HepG2 (cell line): ENCODE data around the gene DUS1L. TPM values are rescaled to one million over a fixed set of nuclear protein-coding genes. Genes with fewer than 3 reads are reported as not detected.

Experiments used
- ATAC-seq: fragments of 200-7000 bp; cut with Tn5 transposase; 3 replicates; pipeline ENCODE4 v1.9.1; 2020; ENCODE audit warnings: mild to moderate bottlenecking, moderate library complexity
- BruUV-seq: library from RNA; stranded (reverse); fragments of 400-500 nt; replicated peaks from 2 replicates; lab custom pipeline; 2021; lab: Mats Ljungman, UMichigan
- CTCF ChIA-PET: fragments of 300-600 bp; formaldehyde crosslinking; extraction: SDS; loops from one replicate; lab custom pipeline; 2021; ENCODE audit warnings: low total read pairs, inconsistent platforms, low intra/inter-chr PET ratio; lab: Yijun Ruan, JAX
- POLR2A ChIA-PET: fragments of 350-600 bp; sonication (Branson Sonifier 250); formaldehyde crosslinking; loops from one replicate; lab custom pipeline; 2020; ENCODE audit warnings: antibody characterized with exemption, inconsistent platforms; lab: Yijun Ruan, JAX
- DNase-seq: peaks from one replicate; pipeline ENCODE4 v3.0.0-alpha.2; 2015; ENCODE audit warnings: low spot score
- FAIRE-seq: peaks from 3 replicates; lab custom pipeline; 2011; peaks lifted over from hg19 to GRCh38; lab: Jason Lieb, UNC
- H2AFZ ChIP-seq: one replicate; pipeline ENCODE4 v1.6.1; 2011; ENCODE audit warnings: low read length, inconsistent platforms
- H3K27ac ChIP-seq: fragments of 300-600 bp; 3 replicates; pipeline ENCODE4 v1.8.0; 2011; ENCODE audit warnings: mixed run types, mild to moderate bottlenecking, mixed read lengths, low read length, inconsistent platforms; ENCODE audit not compliant: insufficient read depth; ENCODE audit errors: extremely low read length
- H3K27me3 ChIP-seq, 2 experiments: fragments of 200-600 bp in 1 of 2; 2 replicates in 1 of 2; 3 replicates in 1 of 2; pipeline versions ENCODE4 v1.6.0 to v1.8.0; 2011; ENCODE audit warnings: low read length in 2 of 2, mild to moderate bottlenecking in 2 of 2, moderate library complexity in 2 of 2, inconsistent platforms in 1 of 2; ENCODE audit not compliant: insufficient read depth in 2 of 2, control insufficient read depth in 1 of 2
- H3K36me3 ChIP-seq, 2 experiments: fragments of 200-600 bp in 1 of 2; replicated peaks in 1 of 2; 2 replicates in 1 of 2; 3 replicates in 1 of 2; pipeline versions ENCODE4 v1.5.1 to v1.8.0; 2011; ENCODE audit warnings: low read length in 2 of 2, inconsistent platforms in 1 of 2; ENCODE audit not compliant: insufficient read depth in 2 of 2, control insufficient read depth in 1 of 2
- H3K4me1 ChIP-seq: 2 replicates; pipeline ENCODE4 v1.5.1; 2012; ENCODE audit warnings: low read length, inconsistent platforms; ENCODE audit not compliant: insufficient read depth
- H3K4me2 ChIP-seq: 2 replicates; pipeline ENCODE4 v1.6.0; 2011; ENCODE audit warnings: low read depth, low read length, inconsistent platforms
- H3K4me3 ChIP-seq, 3 experiments: fragments of 200-600 bp in 1 of 3; sonication (generic), shearing (Covaris generic) in 1 of 3; replicated peaks in 1 of 3; 2 replicates each; pipeline ENCODE4 v1.5.1; 2011 to 2016; ENCODE audit warnings: low read length in 3 of 3, inconsistent platforms in 2 of 3, low read depth in 2 of 3, mild to moderate bottlenecking in 2 of 3, control low read depth in 1 of 3, mixed read lengths in 1 of 3; ENCODE audit not compliant: insufficient read depth in 1 of 3
- H3K79me2 ChIP-seq: one replicate; pipeline ENCODE4 v1.6.1; 2011; ENCODE audit warnings: low read length, inconsistent platforms; ENCODE audit not compliant: insufficient read depth
- H3K9ac ChIP-seq: 2 replicates; pipeline ENCODE4 v1.6.0; 2011; ENCODE audit warnings: mild to moderate bottlenecking, low read depth, low read length, inconsistent platforms; ENCODE audit not compliant: insufficient read depth
- H3K9me3 ChIP-seq: 2 replicates; pipeline ENCODE4 v1.5.1; 2012; ENCODE audit warnings: mild to moderate bottlenecking, low read length
- H4K20me1 ChIP-seq: 2 replicates; pipeline ENCODE4 v1.6.0; 2011; ENCODE audit warnings: inconsistent platforms, mild to moderate bottlenecking, low read length, moderate library complexity; ENCODE audit not compliant: insufficient read depth
- CEBPG ChIP-seq: IDR thresholded peaks from 2 replicates; pipeline ENCODE4 v1.6.1; 2016
- ERF ChIP-seq: IDR thresholded peaks from 2 replicates; pipeline ENCODE4 v1.6.1; 2018; ENCODE audit warnings: missing biosample characterization, missing genetic modification reagents
- FOXK1 ChIP-seq: sonication (generic); formaldehyde crosslinking; IDR thresholded peaks from 2 replicates; pipeline ENCODE4 v1.4.0; 2020; ENCODE audit warnings: low read depth, missing genetic modification reagents, borderline replicate concordance
- GATAD1 ChIP-seq: IDR thresholded peaks from 2 replicates; pipeline ENCODE4 v1.6.1; 2016; ENCODE audit warnings: missing genetic modification reagents, missing compliant biosample characterization
- HHEX ChIP-seq: IDR thresholded peaks from 2 replicates; pipeline ENCODE4 v1.6.1; 2016; ENCODE audit warnings: control low read depth
- HMGXB3 ChIP-seq: sonication (generic); formaldehyde crosslinking; IDR thresholded peaks from 2 replicates; pipeline ENCODE4 v1.4.0; 2020; ENCODE audit warnings: missing genetic modification reagents, borderline replicate concordance
- IRF2 ChIP-seq: IDR thresholded peaks from 2 replicates; pipeline ENCODE4 v1.6.1; 2018; ENCODE audit warnings: missing genetic modification reagents, missing compliant biosample characterization
- KAT2B ChIP-seq: fragments of 150-350 bp; IDR thresholded peaks from 2 replicates; pipeline ENCODE4 v1.6.1; 2014; ENCODE audit warnings: low read depth, low read length, borderline replicate concordance
- KLF11 ChIP-seq: IDR thresholded peaks from 2 replicates; pipeline ENCODE4 v1.6.1; 2016; ENCODE audit warnings: missing compliant biosample characterization
- KMT2B ChIP-seq: IDR thresholded peaks from 2 replicates; pipeline ENCODE4 v1.6.1; 2016; ENCODE audit warnings: missing genetic modification reagents, missing compliant biosample characterization
- MIXL1 ChIP-seq: IDR thresholded peaks from 2 replicates; pipeline ENCODE4 v1.6.1; 2016
- MXD4 ChIP-seq: IDR thresholded peaks from 2 replicates; pipeline ENCODE4 v1.6.1; 2016; ENCODE audit warnings: mild to moderate bottlenecking, missing biosample characterization, missing genetic modification reagents
- PHF21A ChIP-seq: sonication (generic); formaldehyde crosslinking; IDR thresholded peaks from 2 replicates; pipeline ENCODE4 v1.5.0; 2020; ENCODE audit warnings: mild to moderate bottlenecking, missing genetic modification reagents
- PPARG ChIP-seq: conservative IDR thresholded peaks from 2 replicates; pipeline ENCODE4 v1.6.1; 2016; ENCODE audit warnings: missing biosample characterization, missing genetic modification reagents
- RARA ChIP-seq: IDR thresholded peaks from 2 replicates; pipeline ENCODE4 v1.6.1; 2016; ENCODE audit warnings: missing genetic modification reagents, missing compliant biosample characterization
- RFXANK ChIP-seq: IDR thresholded peaks from 2 replicates; pipeline ENCODE4 v1.6.1; 2016
- SNRNP70 ChIP-seq: fragments of 200-400 bp; formaldehyde crosslinking; IDR thresholded peaks from 2 replicates; pipeline ENCODE4 v1.6.1; 2017; ENCODE audit warnings: mild to moderate bottlenecking, low read depth, low read length, moderate library complexity
- TEAD3 ChIP-seq: optimal IDR thresholded peaks from 2 replicates; pipeline ENCODE3; 2016; ENCODE audit warnings: borderline replicate concordance
- THAP11 ChIP-seq: IDR thresholded peaks from 2 replicates; pipeline ENCODE4 v1.6.1; 2016; ENCODE audit warnings: missing biosample characterization, missing genetic modification reagents
- YEATS2 ChIP-seq: sonication (generic); formaldehyde crosslinking; IDR thresholded peaks from 2 replicates; pipeline ENCODE4 v1.4.0; 2020; ENCODE audit warnings: missing genetic modification reagents, borderline replicate concordance
- ZNF564 ChIP-seq: sonication (generic); formaldehyde crosslinking; IDR thresholded peaks from 2 replicates; pipeline ENCODE4 v1.8.1; 2023; ENCODE audit warnings: mild to moderate bottlenecking, missing genetic modification reagents
- ZNF7 ChIP-seq: IDR thresholded peaks from 2 replicates; pipeline ENCODE4 v1.6.1; 2016; ENCODE audit warnings: missing biosample characterization, missing genetic modification reagents
- ZNF709 ChIP-seq: sonication (generic); formaldehyde crosslinking; IDR thresholded peaks from 2 replicates; pipeline ENCODE4 v1.5.0; 2020; ENCODE audit warnings: mild to moderate bottlenecking, missing genetic modification reagents
- WGBS: methylation state at CpG from one replicate; pipeline ENCODE4 v1.1.6; 2017; ENCODE audit warnings: low lambda C conversion rate; 5-methylcytosine and 5-hydroxymethylcytosine counted together
- in situ Hi-C: cut with HindIII; loops from 2 replicates; pipeline ENCODE4 v1.10.0; 2017; ENCODE audit warnings: low pct_unique_long_range_greater_than_20kb; ENCODE audit not compliant: extremely low pct_ligation_motif_present
- intact Hi-C: fragments of 100-400 bp; cut with micrococcal nuclease; formaldehyde crosslinking; loops from one replicate; pipeline ENCODE4 v1.10.0; 2022; ENCODE audit not compliant: unreplicated experiment
- polyA plus RNA-seq, 8 experiments: library from polyadenylated mRNA; depleted of rRNA in 3 of 8; stranded (reverse) in 7 of 8; unstranded in 1 of 8; fragments of >200 nt; fragmentation: Illumina TruSeq in 4 of 8; extraction: Trizol in 4 of 8; gene quantifications; 2 replicates each; pipeline versions ENCODE4 v1.2.1 to v1.2.3, GENCODE V29; 2011 to 2016; ENCODE audit warnings: low read depth in 4 of 8, missing spikeins in 1 of 8, mixed read lengths in 1 of 8; ENCODE audit not compliant: insufficient read depth in 1 of 8
- total RNA-seq, 5 experiments: library from RNA; depleted of rRNA; stranded (reverse); fragments of >200 nt; fragmentation: Illumina TruSeq; extraction: Trizol; gene quantifications; 2 replicates each; pipeline ENCODE4 v1.2.3, GENCODE V29; 2016; ENCODE audit warnings: low read depth in 1 of 5

DUS1L gene
- total and polyA plus RNA-seq, 2 of the 13 experiments (the other 11 are each of a cell fraction or from before 2014, with no cell fraction given): 81.0 to 109 TPM

GRCh38 chr17:82110298-82110697, 44.7 kb upstream of the DUS1L start:
- Histone ChIP-seq H3K4me2 (peak overlapping the region; percentile 26; the same call in 1 of the 2 replicates), H2AFZ (no peak overlapping the region), H3K4me1 (peaks cover 72% of the 10 kb centered on the region), H3K9me3 (no peaks in the 10 kb centered on the region), H3K9ac (no peak overlapping the region), H3K79me2 (peaks cover 5% of the 10 kb centered on the region), H3K4me3 (no peak overlapping the region), H4K20me1 (no peaks in the 10 kb centered on the region), H3K27ac (peak overlapping the region; percentile 31), H3K36me3 (peaks cover 0 to 3% of the 10 kb centered on the region in 2 experiments; a peak in 2 of 5 replicates), H3K27me3 (no peaks in the 10 kb centered on the region)
- in situ Hi-C loops (no loop called here), intact Hi-C loops (no loop called here)
- WGBS: 25% methylated on average over 3 of the region's 3 CpGs
- POLR2A ChIA-PET: no interaction called here
- FAIRE-seq: peak; percentile 98
- DNase-seq: peak; percentile 88
- BruUV-seq: no TSS peak
- CTCF ChIA-PET: no interaction called here
- ATAC-seq: peak; percentile 1; the same call in 1 of the 3 replicates
- peak; percentile 58; the same call in 1 of the 2 replicates for TF ChIP-seq KMT2B (CRISPR knock-in tag)
- no peak for TF ChIP-seq RFXANK
- 0 out of 2 replicates have a peak, but pooled peaks have one; percentile 14 for TF ChIP-seq THAP11 (CRISPR knock-in tag)
- peak; percentile 21; the same call in 1 of the 2 replicates for TF ChIP-seq ERF (CRISPR knock-in tag)
- 0 out of 2 replicates have a peak, but pooled peaks have one; percentile 17 for TF ChIP-seq MIXL1 (CRISPR knock-in tag)
- peak; percentile 59; the same call in 1 of the 2 replicates for TF ChIP-seq HMGXB3 (CRISPR knock-in tag)
- TF ChIP-seq GATAD1 (CRISPR knock-in tag): 0 out of 2 replicates have a peak, but pooled peaks have one; percentile 31
- TF ChIP-seq ZNF7 (CRISPR knock-in tag): no peak
- no peak for TF ChIP-seq KAT2B
- peak; percentile 39; the same call in 1 of the 2 replicates for TF ChIP-seq YEATS2 (CRISPR knock-in tag)
- 0 out of 2 replicates have a peak, but pooled peaks have one; percentile 6 for TF ChIP-seq CEBPG (CRISPR knock-in tag)
- 0 out of 2 replicates have a peak, but pooled peaks have one; percentile 7 for TF ChIP-seq RARA
- TF ChIP-seq PPARG (CRISPR knock-in tag): 0 out of 2 replicates have a peak, but pooled peaks have one; percentile 52
- TF ChIP-seq TEAD3 (CRISPR knock-in tag): peak; percentile 69
- 0 out of 2 replicates have a peak, but pooled peaks have one; percentile 53 for TF ChIP-seq MXD4 (CRISPR knock-in tag)
- no peak for TF ChIP-seq SNRNP70
- no peak for TF ChIP-seq KLF11
- peak; percentile 68; the same call in 1 of the 2 replicates for TF ChIP-seq IRF2 (CRISPR knock-in tag)
- TF ChIP-seq ZNF564 (CRISPR knock-in tag): no peak
- no peak for TF ChIP-seq HHEX
- TF ChIP-seq FOXK1: peak; percentile 34; the same call in 1 of the 2 replicates
- TF ChIP-seq PHF21A (CRISPR knock-in tag): 0 out of 2 replicates have a peak, but pooled peaks have one; percentile 23
- no peak for TF ChIP-seq ZNF709
